HepG2 (cell line): Measurements from ENCODE around the gene KCNQ2. TPM values are rescaled to one million over a fixed set of nuclear protein-coding genes. Genes with fewer than 3 reads are reported as not detected.
A peak's percentile ranks its signal among the peaks of the same experiment; 100 is the strongest.

ENCODE experiments used
- GABPB1 ChIP-seq: IDR thresholded peaks from 2 replicates; pipeline ENCODE4 v1.6.1; 2016; ENCODE audit warnings: mild to moderate bottlenecking, missing genetic modification reagents, moderate library complexity, missing compliant biosample characterization
- HNRNPLL ChIP-seq: fragments of 200-400 bp; formaldehyde crosslinking; IDR thresholded peaks from 2 replicates; pipeline ENCODE4 v1.6.1; 2017; ENCODE audit warnings: mild to moderate bottlenecking, low read depth, low read length; ENCODE audit not compliant: poor library complexity, severe bottlenecking
- MAFK ChIP-seq, 2 experiments: IDR thresholded peaks in 1 of 2; conservative IDR thresholded peaks in 1 of 2; 2 replicates each; pipeline ENCODE4 v1.6.1; 2011; ENCODE audit warnings: improper control_type of control experiment in 2 of 2, low read length in 2 of 2
- MTF2 ChIP-seq: sonication (generic); formaldehyde crosslinking; IDR thresholded peaks from 2 replicates; pipeline ENCODE4 v1.5.0; 2020; ENCODE audit warnings: missing genetic modification reagents, borderline replicate concordance
- NFYB ChIP-seq: sonication (generic); formaldehyde crosslinking; IDR thresholded peaks from 2 replicates; pipeline ENCODE4 v1.4.0; 2020; ENCODE audit warnings: missing genetic modification reagents
- SIX4 ChIP-seq: sonication (generic); formaldehyde crosslinking; IDR thresholded peaks from 2 replicates; pipeline ENCODE4 v1.4.0; 2020; ENCODE audit warnings: missing genetic modification reagents
- TBX3 ChIP-seq: fragments of 450-650 bp; IDR thresholded peaks from 2 replicates; pipeline ENCODE4 v1.6.1; 2017; ENCODE audit warnings: antibody characterized with exemption, mild to moderate bottlenecking, inconsistent platforms, borderline replicate concordance
- TERF1 ChIP-seq: sonication (generic); formaldehyde crosslinking; IDR thresholded peaks from 2 replicates; pipeline ENCODE4 v1.8.0; 2022; ENCODE audit warnings: mild to moderate bottlenecking, missing genetic modification reagents, moderate library complexity
- ZIK1 ChIP-seq: sonication (generic); formaldehyde crosslinking; IDR thresholded peaks from 2 replicates; pipeline ENCODE4 v1.5.0; 2020; ENCODE audit warnings: mild to moderate bottlenecking, low read depth, missing genetic modification reagents, borderline replicate concordance
- ZNF251 ChIP-seq: sonication (generic); formaldehyde crosslinking; IDR thresholded peaks from 2 replicates; pipeline ENCODE4 v1.9.0; 2021; ENCODE audit warnings: mild to moderate bottlenecking, missing genetic modification reagents
- ZNF687 ChIP-seq: sonication (generic); formaldehyde crosslinking; IDR thresholded peaks from 2 replicates; pipeline ENCODE4 v1.5.1; 2020; ENCODE audit warnings: mild to moderate bottlenecking, missing genetic modification reagents, moderate library complexity
- ZNF710 ChIP-seq: sonication (generic); formaldehyde crosslinking; IDR thresholded peaks from 2 replicates; pipeline ENCODE4 v1.5.0; 2020; ENCODE audit warnings: mild to moderate bottlenecking, missing genetic modification reagents, borderline replicate concordance
- ZNF75D ChIP-seq: sonication (generic); formaldehyde crosslinking; IDR thresholded peaks from 2 replicates; pipeline ENCODE4 v1.8.1; 2023; ENCODE audit warnings: missing genetic modification reagents, mild to moderate bottlenecking, borderline replicate concordance
- ZSCAN31 ChIP-seq: sonication (generic); formaldehyde crosslinking; IDR thresholded peaks from 2 replicates; pipeline ENCODE4 v1.5.0; 2020; ENCODE audit warnings: low read depth, mild to moderate bottlenecking, missing genetic modification reagents
- polyA plus RNA-seq, 8 experiments: library from polyadenylated mRNA; depleted of rRNA in 3 of 8; stranded (reverse) in 7 of 8; unstranded in 1 of 8; fragments of >200 nt; fragmentation: Illumina TruSeq in 4 of 8; extraction: Trizol in 4 of 8; gene quantifications; 2 replicates each; pipeline versions ENCODE4 v1.2.1 to v1.2.3, GENCODE V29; 2011 to 2016; ENCODE audit warnings: low read depth in 4 of 8, missing spikeins in 1 of 8, mixed read lengths in 1 of 8; ENCODE audit not compliant: insufficient read depth in 1 of 8
- total RNA-seq, 5 experiments: library from RNA; depleted of rRNA; stranded (reverse); fragments of >200 nt; fragmentation: Illumina TruSeq; extraction: Trizol; gene quantifications; 2 replicates each; pipeline ENCODE4 v1.2.3, GENCODE V29; 2016; ENCODE audit warnings: low read depth in 1 of 5
- TF ChIP-seq, protein P1 (sequence below): sonication (generic); formaldehyde crosslinking; IDR thresholded peaks from 2 replicates; pipeline ENCODE4 v1.5.0; 2020; ENCODE audit warnings: mild to moderate bottlenecking, missing genetic modification reagents, moderate library complexity
- TF ChIP-seq, protein P2 (sequence below): sonication (generic); formaldehyde crosslinking; IDR thresholded peaks from 2 replicates; pipeline ENCODE4 v1.8.0; 2022; ENCODE audit warnings: missing genetic modification reagents, mild to moderate bottlenecking, borderline replicate concordance

Gene KCNQ2
- total and polyA plus RNA-seq, 2 of the 13 experiments (the other 11 are each of a cell fraction or from before 2014, with no cell fraction given), result not detected

DNA sequence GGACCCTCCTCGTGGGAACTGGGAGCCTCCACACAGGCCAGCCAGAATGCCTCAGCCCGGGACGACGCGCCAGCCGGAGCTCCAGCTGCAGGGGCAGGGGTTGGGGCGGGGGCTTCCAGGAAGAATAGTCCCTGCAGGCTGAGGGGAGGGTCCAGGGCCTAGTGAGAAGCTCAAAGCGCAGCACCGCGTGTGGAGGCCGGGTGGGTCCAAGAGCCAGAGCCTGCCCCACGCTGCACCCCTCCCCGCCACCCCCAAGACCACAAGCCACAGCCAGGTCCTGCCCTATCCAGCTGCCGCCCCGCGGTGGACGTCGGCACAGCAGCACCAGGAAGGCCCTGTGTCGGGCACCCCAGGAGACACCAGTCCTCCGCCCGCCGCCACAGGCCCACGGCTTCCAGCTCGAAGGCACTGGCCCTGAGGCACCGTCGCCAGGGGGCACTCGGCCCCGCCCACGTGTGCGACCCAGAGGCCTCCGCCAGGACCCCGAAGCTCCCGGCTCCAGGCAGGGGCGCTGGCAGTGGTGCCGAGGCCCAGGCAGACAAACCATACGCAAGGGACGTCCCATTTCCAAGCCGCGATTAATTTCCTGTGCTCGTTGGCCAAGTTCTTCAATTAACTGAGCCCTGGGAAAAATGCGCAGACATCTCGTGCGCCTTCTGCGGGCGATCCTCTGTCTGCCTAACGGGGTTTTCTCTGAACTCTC, 19.5 kb downstream of the KCNQ2 start (continued):
- TF ChIP-seq ZNF75D (CRISPR knock-in tag) (no peak), MAFK (conservative IDR thresholded peaks at IDR 0.05 in 1 of 2, IDR thresholded peaks at IDR 0.05 in 1 of 2; ENCODE audit: low read length in 2 of 2) (no peak), ZSCAN31 (CRISPR knock-in tag) (no peak), ZNF687 (CRISPR knock-in tag) (0 out of 2 replicates have a peak, but pooled peaks have one; percentile 27), ZIK1 (CRISPR knock-in tag) (no peak), MTF2 (CRISPR knock-in tag) (peak; percentile 64; the same call in 1 of the 2 replicates), GABPB1 (peak; percentile 32; the same call in 1 of the 2 replicates), SIX4 (no peak), HNRNPLL (peak; percentile 93), TERF1 (no peak), NFYB (no peak), TBX3 (no peak), ZNF251 (CRISPR knock-in tag) (no peak), ZNF710 (CRISPR knock-in tag) (no peak)
- TF ChIP-seq, protein P1, sequence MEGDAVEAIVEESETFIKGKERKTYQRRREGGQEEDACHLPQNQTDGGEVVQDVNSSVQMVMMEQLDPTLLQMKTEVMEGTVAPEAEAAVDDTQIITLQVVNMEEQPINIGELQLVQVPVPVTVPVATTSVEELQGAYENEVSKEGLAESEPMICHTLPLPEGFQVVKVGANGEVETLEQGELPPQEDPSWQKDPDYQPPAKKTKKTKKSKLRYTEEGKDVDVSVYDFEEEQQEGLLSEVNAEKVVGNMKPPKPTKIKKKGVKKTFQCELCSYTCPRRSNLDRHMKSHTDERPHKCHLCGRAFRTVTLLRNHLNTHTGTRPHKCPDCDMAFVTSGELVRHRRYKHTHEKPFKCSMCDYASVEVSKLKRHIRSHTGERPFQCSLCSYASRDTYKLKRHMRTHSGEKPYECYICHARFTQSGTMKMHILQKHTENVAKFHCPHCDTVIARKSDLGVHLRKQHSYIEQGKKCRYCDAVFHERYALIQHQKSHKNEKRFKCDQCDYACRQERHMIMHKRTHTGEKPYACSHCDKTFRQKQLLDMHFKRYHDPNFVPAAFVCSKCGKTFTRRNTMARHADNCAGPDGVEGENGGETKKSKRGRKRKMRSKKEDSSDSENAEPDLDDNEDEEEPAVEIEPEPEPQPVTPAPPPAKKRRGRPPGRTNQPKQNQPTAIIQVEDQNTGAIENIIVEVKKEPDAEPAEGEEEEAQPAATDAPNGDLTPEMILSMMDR (CRISPR knock-in tag), result peak; percentile 59
- TF ChIP-seq, protein P2, sequence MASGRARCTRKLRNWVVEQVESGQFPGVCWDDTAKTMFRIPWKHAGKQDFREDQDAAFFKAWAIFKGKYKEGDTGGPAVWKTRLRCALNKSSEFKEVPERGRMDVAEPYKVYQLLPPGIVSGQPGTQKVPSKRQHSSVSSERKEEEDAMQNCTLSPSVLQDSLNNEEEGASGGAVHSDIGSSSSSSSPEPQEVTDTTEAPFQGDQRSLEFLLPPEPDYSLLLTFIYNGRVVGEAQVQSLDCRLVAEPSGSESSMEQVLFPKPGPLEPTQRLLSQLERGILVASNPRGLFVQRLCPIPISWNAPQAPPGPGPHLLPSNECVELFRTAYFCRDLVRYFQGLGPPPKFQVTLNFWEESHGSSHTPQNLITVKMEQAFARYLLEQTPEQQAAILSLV (CRISPR knock-in tag), result no peak
